Breast epithelium (tissue), 4 donors: ENCODE measurements around the gene DRD3. TPM values are rescaled to one million over a fixed set of nuclear protein-coding genes. Genes with fewer than 3 reads are reported as not detected.

Experiments
- DNase-seq, 2 donors: peaks; one replicate each; pipeline ENCODE4 v3.0.0-alpha.2; 2019; ENCODE audit warnings: low spot score in 2 of 2
- H3K27ac ChIP-seq, 2 donors: fragments of 200-600 bp; sonication (generic) in 1 of 2; one replicate each; pipeline ENCODE4 v1.5.1; 2016 to 2019; ENCODE audit warnings: mild to moderate bottlenecking in 1 of 2
- H3K27me3 ChIP-seq, 2 donors: fragments of 200-600 bp; sonication (generic) in 1 of 2; one replicate each; pipeline versions ENCODE4 v1.5.1 to v1.6.0; 2017 to 2019; ENCODE audit warnings: control low read depth in 1 of 2, mild to moderate bottlenecking in 1 of 2
- H3K36me3 ChIP-seq: fragments of 200-600 bp; one replicate; pipeline ENCODE4 v1.5.1; 2019
- H3K4me1 ChIP-seq, 2 donors: fragments of 200-600 bp; sonication (generic); one replicate each; pipeline ENCODE4 v1.5.1; 2016 to 2019; ENCODE audit warnings: control low read depth in 1 of 2
- H3K4me3 ChIP-seq, 3 donors: fragments of 200-600 bp; sonication (generic); 1 replicate in 2 of 3; 2 replicates in 1 of 3; pipeline ENCODE4 v1.5.1; 2016 to 2019; ENCODE audit warnings: mild to moderate bottlenecking in 3 of 3, moderate library complexity in 2 of 3
- H3K9me3 ChIP-seq, 2 donors: fragments of 200-600 bp; sonication (generic) in 1 of 2; one replicate each; pipeline ENCODE4 v1.5.1; 2016 to 2019; ENCODE audit warnings: control low read depth in 1 of 2
- POLR2A ChIP-seq: fragments of 450-650 bp; IDR thresholded peaks from one replicate; pipeline ENCODE4 v1.6.1; 2016; ENCODE audit warnings: antibody characterized with exemption, mild to moderate bottlenecking, moderate library complexity
- POLR2AphosphoS5 ChIP-seq, 3 donors: sonication (generic); formaldehyde crosslinking; IDR thresholded peaks; one replicate each; pipeline ENCODE4 v1.6.1; 2017; ENCODE audit warnings: antibody characterized with exemption in 3 of 3
- intact Hi-C: fragments of 100-400 bp; cut with DNase I; formaldehyde crosslinking; loops from one replicate; pipeline ENCODE4 v1.15.1; 2023; ENCODE audit warnings: low total_unique reads
- total RNA-seq, 3 donors: library from RNA; depleted of rRNA; stranded (reverse); fragments of >200 nt; gene quantifications; one replicate each; pipeline ENCODE4 v1.1.0, GENCODE V29; 2016
- TF ChIP-seq, protein P1 (sequence below), 3 donors: fragments of 450-650 bp; IDR thresholded peaks; one replicate each; pipeline ENCODE4 v1.5.1; 2016 to 2017; ENCODE audit warnings: antibody characterized with exemption in 3 of 3, mild to moderate bottlenecking in 3 of 3, moderate library complexity in 3 of 3

DRD3 gene
- total RNA-seq, 3 donors from 2014 or later = not detected

DNA sequence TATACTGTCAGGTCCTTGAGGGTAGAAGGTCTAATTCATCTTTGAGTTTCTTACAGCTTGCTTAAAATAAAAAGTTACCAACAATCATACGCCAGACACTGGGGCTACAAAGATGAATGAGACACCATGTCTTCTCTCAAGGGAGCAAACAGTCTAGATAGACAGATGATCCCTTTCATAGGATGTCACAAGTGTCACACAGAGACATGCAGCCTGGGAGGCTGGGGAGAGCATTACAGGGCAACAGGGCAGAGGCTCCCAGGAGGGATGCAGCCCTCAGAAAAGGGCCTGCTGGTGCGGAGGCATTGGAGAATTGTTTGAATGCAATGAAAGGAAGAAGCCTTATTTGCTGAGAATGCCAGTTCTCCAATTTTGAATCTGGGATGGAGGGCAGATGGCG is 39.0 kb downstream of the DRD3 start:
- no peak for DNase-seq
- H3K27me3 ChIP-seq = no peaks in the 10 kb centered on the region
- no peak overlapping the region for H3K27ac ChIP-seq
- no peak overlapping the region for H3K4me3 ChIP-seq
- no peak for TF ChIP-seq POLR2A
- no peak for TF ChIP-seq POLR2AphosphoS5 (IDR thresholded peaks at IDR 0.05)
- TF ChIP-seq, protein P1, sequence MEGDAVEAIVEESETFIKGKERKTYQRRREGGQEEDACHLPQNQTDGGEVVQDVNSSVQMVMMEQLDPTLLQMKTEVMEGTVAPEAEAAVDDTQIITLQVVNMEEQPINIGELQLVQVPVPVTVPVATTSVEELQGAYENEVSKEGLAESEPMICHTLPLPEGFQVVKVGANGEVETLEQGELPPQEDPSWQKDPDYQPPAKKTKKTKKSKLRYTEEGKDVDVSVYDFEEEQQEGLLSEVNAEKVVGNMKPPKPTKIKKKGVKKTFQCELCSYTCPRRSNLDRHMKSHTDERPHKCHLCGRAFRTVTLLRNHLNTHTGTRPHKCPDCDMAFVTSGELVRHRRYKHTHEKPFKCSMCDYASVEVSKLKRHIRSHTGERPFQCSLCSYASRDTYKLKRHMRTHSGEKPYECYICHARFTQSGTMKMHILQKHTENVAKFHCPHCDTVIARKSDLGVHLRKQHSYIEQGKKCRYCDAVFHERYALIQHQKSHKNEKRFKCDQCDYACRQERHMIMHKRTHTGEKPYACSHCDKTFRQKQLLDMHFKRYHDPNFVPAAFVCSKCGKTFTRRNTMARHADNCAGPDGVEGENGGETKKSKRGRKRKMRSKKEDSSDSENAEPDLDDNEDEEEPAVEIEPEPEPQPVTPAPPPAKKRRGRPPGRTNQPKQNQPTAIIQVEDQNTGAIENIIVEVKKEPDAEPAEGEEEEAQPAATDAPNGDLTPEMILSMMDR (IDR thresholded peaks at IDR 0.05) = no peak
- H3K36me3 ChIP-seq = no peaks in the 10 kb centered on the region
- H3K9me3 ChIP-seq = no peaks in the 10 kb centered on the region
- intact Hi-C loops = no loop called here
- peaks cover 0 to 5% of the 10 kb centered on the region in 2 donors for H3K4me1 ChIP-seq

DNA sequence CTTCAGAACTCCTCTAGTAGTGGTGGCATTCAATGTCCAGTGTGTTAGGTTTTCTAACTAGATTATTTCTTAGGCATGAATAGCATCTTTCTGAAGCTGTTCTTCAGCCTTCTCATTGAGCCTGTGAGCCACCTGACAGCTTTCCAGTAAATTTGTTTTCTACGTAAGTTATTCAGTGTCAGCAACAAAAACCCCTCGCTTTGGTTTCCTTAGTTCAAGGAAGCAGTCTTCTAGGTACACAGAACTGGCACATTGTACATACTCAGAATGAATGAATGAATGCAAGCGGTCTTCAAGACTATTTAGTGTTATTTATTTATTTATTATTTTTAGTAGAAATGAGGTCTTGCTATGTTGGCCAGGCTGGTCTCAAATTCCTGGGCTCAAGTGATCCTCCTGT is 44.9 kb downstream of the DRD3 start:
- H3K4me1 ChIP-seq = no peaks in the 10 kb centered on the region
- H3K27me3 ChIP-seq = no peaks in the 10 kb centered on the region
- H3K4me3 ChIP-seq = no peak overlapping the region
- no peaks in the 10 kb centered on the region for H3K9me3 ChIP-seq
- TF ChIP-seq POLR2AphosphoS5 (IDR thresholded peaks at IDR 0.05) = no peak
- TF ChIP-seq POLR2A = no peak
- TF ChIP-seq, protein P1 (IDR thresholded peaks at IDR 0.05) = no peak
- no peak for DNase-seq
- no peak overlapping the region for H3K27ac ChIP-seq
- intact Hi-C loops = no loop called here
- no peaks in the 10 kb centered on the region for H3K36me3 ChIP-seq

DNA sequence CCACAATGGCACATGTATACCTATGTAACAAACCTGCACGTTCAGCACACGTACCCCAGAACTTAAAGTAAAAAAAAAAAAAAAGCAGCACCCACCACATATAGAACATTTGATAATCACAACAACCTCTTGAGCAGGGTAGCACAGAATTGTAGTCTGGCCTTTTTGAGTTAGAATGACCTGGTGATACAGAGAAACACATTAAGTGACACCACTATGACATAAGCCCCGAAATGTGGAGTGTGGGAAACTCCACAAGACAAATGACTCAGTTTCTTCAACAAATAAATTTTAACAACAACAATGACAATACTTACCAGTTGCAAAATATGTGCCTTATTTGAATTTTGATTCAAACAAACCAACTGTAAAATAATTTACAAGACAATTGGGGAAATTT is 46.4 kb downstream of the DRD3 start:
- DNase-seq = no peak
- TF ChIP-seq, protein P1 (IDR thresholded peaks at IDR 0.05) = no peak
- no peak for TF ChIP-seq POLR2AphosphoS5 (IDR thresholded peaks at IDR 0.05)
- TF ChIP-seq POLR2A = no peak
- H3K27me3 ChIP-seq = no peaks in the 10 kb centered on the region
- H3K36me3 ChIP-seq = no peaks in the 10 kb centered on the region
- no peaks in the 10 kb centered on the region for H3K4me1 ChIP-seq
- H3K9me3 ChIP-seq = no peaks in the 10 kb centered on the region
- no peak overlapping the region for H3K4me3 ChIP-seq
- H3K27ac ChIP-seq = no peak overlapping the region
- intact Hi-C loops = no loop called here

DNA sequence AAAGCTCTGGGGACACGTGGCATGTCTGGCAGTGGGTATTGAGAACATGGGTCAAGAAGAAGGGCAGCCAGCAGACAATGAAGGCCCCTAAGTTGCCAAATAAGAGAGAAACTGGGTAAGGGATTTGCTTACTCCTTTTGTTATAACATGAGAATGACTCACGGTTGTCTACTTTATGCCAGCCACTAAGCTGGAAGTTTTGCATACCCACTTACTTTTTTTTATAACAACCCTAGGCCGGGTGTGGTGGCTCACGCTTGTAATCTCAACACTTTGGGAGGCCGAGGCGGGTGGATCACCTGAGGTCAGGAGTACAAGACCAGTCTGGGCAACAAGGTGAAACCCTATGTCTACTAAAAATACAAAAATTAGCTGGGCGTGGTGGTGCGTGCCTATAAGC is 50.0 kb downstream of the DRD3 start:
- Histone ChIP-seq H3K36me3 (no peaks in the 10 kb centered on the region), H3K4me3 (no peak overlapping the region), H3K27ac (no peak overlapping the region), H3K27me3 (no peaks in the 10 kb centered on the region), H3K4me1 (no peaks in the 10 kb centered on the region), H3K9me3 (no peaks in the 10 kb centered on the region)
- intact Hi-C loops = no loop called here
- TF ChIP-seq POLR2AphosphoS5 (IDR thresholded peaks at IDR 0.05) = no peak
- no peak for DNase-seq

DNA sequence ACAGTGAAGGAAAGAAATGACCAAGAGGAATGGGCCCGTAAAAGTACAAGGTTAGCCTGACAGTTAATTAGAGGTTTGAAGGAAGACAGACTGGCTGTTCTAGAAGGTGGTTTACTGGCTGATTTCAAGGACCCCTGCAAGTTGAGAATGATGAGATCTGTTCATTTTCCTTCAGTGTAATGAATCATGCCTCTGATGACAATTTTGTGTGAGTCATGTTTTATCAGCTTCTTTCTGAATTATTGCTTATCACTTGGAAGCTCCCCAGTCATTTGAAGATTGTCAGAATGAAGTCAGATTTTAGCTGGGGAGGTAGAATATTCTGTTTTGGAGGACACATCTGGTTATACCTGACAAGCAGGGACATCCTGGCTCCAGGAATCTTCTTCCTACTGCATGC is 50.6 kb downstream of the DRD3 start:
- no peak overlapping the region for H3K4me3 ChIP-seq
- no peak for DNase-seq
- H3K27ac ChIP-seq = no peak overlapping the region
- intact Hi-C loops = no loop called here
- H3K27me3 ChIP-seq = no peaks in the 10 kb centered on the region
- no peaks in the 10 kb centered on the region for H3K4me1 ChIP-seq
- no peaks in the 10 kb centered on the region for H3K9me3 ChIP-seq
- H3K36me3 ChIP-seq = no peaks in the 10 kb centered on the region
- TF ChIP-seq POLR2A = no peak
- TF ChIP-seq, protein P1 (IDR thresholded peaks at IDR 0.05) = no peak

DNA sequence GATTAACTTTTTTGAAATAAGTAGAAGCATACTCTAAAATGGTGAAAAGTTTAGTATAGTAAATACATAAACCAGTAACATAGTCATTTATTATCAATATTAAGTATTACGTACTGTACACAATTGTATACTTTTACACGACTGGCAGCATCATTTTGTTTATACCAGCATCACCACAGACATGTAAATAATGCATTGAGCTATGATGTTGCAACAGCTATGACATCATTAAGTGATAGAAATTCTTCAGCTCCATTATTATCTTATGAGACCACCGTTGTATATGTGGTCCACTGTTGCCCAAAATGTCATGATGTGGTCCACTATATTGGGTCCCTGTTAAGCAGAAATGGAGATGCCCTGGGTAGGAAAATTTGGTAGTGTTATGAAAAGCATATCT is 51.3 kb downstream of the DRD3 start:
- Histone ChIP-seq H3K4me3 (no peak overlapping the region), H3K36me3 (no peaks in the 10 kb centered on the region), H3K27me3 (no peaks in the 10 kb centered on the region), H3K9me3 (no peaks in the 10 kb centered on the region), H3K4me1 (no peaks in the 10 kb centered on the region), H3K27ac (no peak overlapping the region)
- intact Hi-C loops = no loop called here
- TF ChIP-seq POLR2A (no peak), POLR2AphosphoS5 (IDR thresholded peaks at IDR 0.05) (no peak)
- TF ChIP-seq, protein P1 (IDR thresholded peaks at IDR 0.05) = no peak
- DNase-seq = no peak
